Ascending aorta (tissue), 2 donors: ENCODE results near the gene ALKBH8. TPM values are rescaled to one million over a fixed set of nuclear protein-coding genes. Genes with fewer than 3 reads are reported as not detected.
"Not testable (repeated sequence)": the region's sequence is repeated elsewhere in the genome, so short reads cannot be mapped to it uniquely, and the experiment has no call there.

Source experiments
- DNase-seq, 2 donors: peaks; one replicate each; pipeline ENCODE4 v3.0.0-alpha.2; 2019; ENCODE audit warnings: low spot score in 2 of 2
- H3K27ac ChIP-seq, 2 donors: fragments of 200-600 bp; sonication (generic); one replicate each; pipeline ENCODE4 v1.5.1; 2016 to 2017; ENCODE audit warnings: mild to moderate bottlenecking in 1 of 2
- H3K27me3 ChIP-seq: fragments of 200-600 bp; sonication (generic); one replicate; pipeline ENCODE4 v1.5.1; 2017
- H3K36me3 ChIP-seq, 2 donors: fragments of 200-600 bp; sonication (generic); one replicate each; pipeline ENCODE4 v1.5.1; 2016
- H3K4me1 ChIP-seq, 2 donors: fragments of 200-600 bp; sonication (generic); one replicate each; pipeline ENCODE4 v1.5.1; 2016 to 2017; ENCODE audit warnings: mild to moderate bottlenecking in 1 of 2
- H3K4me3 ChIP-seq, 2 donors: fragments of 200-600 bp; sonication (generic); one replicate each; pipeline ENCODE4 v1.5.1; 2016 to 2017; ENCODE audit warnings: mild to moderate bottlenecking in 1 of 2
- H3K9me3 ChIP-seq, 2 donors: fragments of 200-600 bp; sonication (generic); one replicate each; pipeline ENCODE4 v1.5.1; 2016
- CTCF ChIP-seq, 3 experiments: fragments of 200-600 bp in 2 of 3; fragments of 450-650 bp in 1 of 3; sonication (generic) in 2 of 3; IDR thresholded peaks; one replicate each; pipeline ENCODE4 v1.5.1; 2016 to 2019; ENCODE audit warnings: antibody characterized with exemption in 3 of 3, mild to moderate bottlenecking in 1 of 3, moderate library complexity in 1 of 3
- intact Hi-C: fragments of 100-400 bp; cut with DNase I; formaldehyde crosslinking; loops from one replicate; pipeline ENCODE4 v1.15.1; 2023
- total RNA-seq: library from RNA; depleted of rRNA; stranded (reverse); fragments of >200 nt; gene quantifications from one replicate; pipeline ENCODE4 v1.1.0, GENCODE V29; 2016

Gene ALKBH8
- total RNA-seq, 1 donor from 2014 or later: 0.32 TPM

- H3K4me1 ChIP-seq: no peaks in the 10 kb centered on the region
- no peaks in the 10 kb centered on the region for H3K9me3 ChIP-seq
- intact Hi-C loops: no loop called here
- no peak for DNase-seq
- peaks cover 7 to 39% of the 10 kb centered on the region in 2 donors for H3K36me3 ChIP-seq
- no peaks in the 10 kb centered on the region for H3K27me3 ChIP-seq
- TF ChIP-seq CTCF (IDR thresholded peaks at IDR 0.05): no peak
- H3K27ac ChIP-seq: no peak overlapping the region
- H3K4me3 ChIP-seq: no peak overlapping the region
These were observed 57.2 kb downstream of the ALKBH8 start for GRCh38 chr11:107508201-107508857.

- intact Hi-C loops: no loop called here
- no peak for DNase-seq
- no peaks in the 10 kb centered on the region for H3K27me3 ChIP-seq
- H3K9me3 ChIP-seq: no peaks in the 10 kb centered on the region
- no peaks in the 10 kb centered on the region for H3K4me1 ChIP-seq
- no peak overlapping the region for H3K4me3 ChIP-seq
- peaks cover 15 to 45% of the 10 kb centered on the region in 2 donors for H3K36me3 ChIP-seq
- H3K27ac ChIP-seq: no peak overlapping the region
- TF ChIP-seq CTCF (IDR thresholded peaks at IDR 0.05): no peak
These were observed 59.8 kb downstream of the ALKBH8 start for GRCh38 chr11:107505647-107506225.

- Histone ChIP-seq H3K9me3 (no peaks in the 10 kb centered on the region), H3K4me3 (no peak overlapping the region), H3K27ac (no peak overlapping the region), H3K27me3 (no peaks in the 10 kb centered on the region), H3K36me3 (peaks cover 15 to 38% of the 10 kb centered on the region in 2 donors), H3K4me1 (no peaks in the 10 kb centered on the region)
- intact Hi-C loops: no loop called here
- no peak for DNase-seq
- TF ChIP-seq CTCF (IDR thresholded peaks at IDR 0.05): no peak
These were observed 60.6 kb downstream of the ALKBH8 start for GRCh38 chr11:107504981-107505380.

GRCh38 chr11:107501713-107502112 is 63.8 kb downstream of the ALKBH8 start:
- Histone ChIP-seq H3K27me3 (no peaks in the 10 kb centered on the region), H3K9me3 (no peaks in the 10 kb centered on the region), H3K36me3 (peaks cover 15 to 32% of the 10 kb centered on the region in 2 donors), H3K4me3 (no peak overlapping the region), H3K4me1 (no peaks in the 10 kb centered on the region), H3K27ac (no peak overlapping the region)
- TF ChIP-seq CTCF (IDR thresholded peaks at IDR 0.05): no peak
- no peak for DNase-seq
- intact Hi-C loops: no loop called here

- H3K27me3 ChIP-seq, H3K36me3 ChIP-seq, intact Hi-C loops, H3K4me1 ChIP-seq, H3K9me3 ChIP-seq, H3K4me3 ChIP-seq, H3K27ac ChIP-seq, DNase-seq: not testable (repeated sequence)
These were observed 68.2 kb downstream of the ALKBH8 start for GRCh38 chr11:107497371-107497770.

GRCh38 chr11:107496011-107496410 is 69.5 kb downstream of the ALKBH8 start:
- Histone ChIP-seq H3K36me3 (no peaks in the 10 kb centered on the region), H3K4me1 (no peaks in the 10 kb centered on the region), H3K27ac (no peak overlapping the region), H3K27me3 (no peaks in the 10 kb centered on the region), H3K4me3 (no peak overlapping the region), H3K9me3 (no peaks in the 10 kb centered on the region)
- intact Hi-C loops: no loop called here
- no peak for DNase-seq
- no peak for TF ChIP-seq CTCF (IDR thresholded peaks at IDR 0.05)
